Stimulated activated CD8-positive, alpha-beta memory T cell treated with anti-CD3 and anti-CD28 coated beads, Interleukin-12 subunit alpha, Interleukin-12 subunit beta, amount 100 ng/mL, for 24 hours (primary cell): Measurements from ENCODE around the gene SIDT1.

Experiments used
- DNase-seq: peaks from one replicate; pipeline ENCODE4 v3.0.0-alpha.2; 2020; ENCODE audit errors: extremely low read depth

Gene SIDT1

DNA sequence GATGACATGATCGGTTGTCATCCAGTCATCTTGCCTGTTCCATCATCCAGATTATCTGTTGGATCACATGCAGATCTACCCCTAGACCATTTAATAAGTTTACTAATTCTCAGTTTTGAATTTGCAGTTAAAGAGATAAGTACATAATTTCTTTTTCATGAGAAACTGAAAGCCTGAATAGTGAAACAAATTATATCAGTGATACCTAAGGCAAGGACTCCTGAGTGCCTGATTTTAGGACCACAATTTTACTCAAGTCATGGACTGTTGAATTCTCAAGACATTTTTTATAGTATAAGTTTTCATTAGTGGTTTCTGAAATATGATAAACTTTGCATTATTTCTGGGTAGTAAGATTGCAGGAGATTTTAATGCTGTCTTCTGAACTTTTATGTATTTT is 13.2 kb downstream of the SIDT1 start:
- DNase-seq = no peak

DNA sequence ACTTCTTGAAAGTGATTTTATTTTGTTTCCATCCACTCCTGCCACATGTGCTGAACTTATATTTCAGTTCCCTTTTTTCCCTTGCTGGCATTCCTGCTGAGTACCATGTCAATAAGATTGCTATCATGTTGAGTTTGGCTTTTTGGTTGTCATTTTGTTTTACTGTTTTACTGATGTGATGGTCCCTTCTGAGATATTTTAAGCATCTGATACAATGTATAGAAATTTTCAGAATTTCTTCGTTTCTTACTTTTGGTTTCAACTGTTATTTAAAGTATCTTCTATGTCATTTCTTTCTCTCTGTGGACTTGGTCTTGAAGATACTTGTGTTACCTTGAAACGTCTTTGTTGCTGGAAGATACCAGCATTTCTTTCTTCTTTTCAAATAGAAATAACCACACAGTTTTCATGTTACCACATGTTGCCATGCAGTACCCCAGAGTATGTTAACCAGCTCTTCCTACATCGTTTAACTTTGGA is 14.1 kb downstream of the SIDT1 start:
- no peak for DNase-seq

DNA sequence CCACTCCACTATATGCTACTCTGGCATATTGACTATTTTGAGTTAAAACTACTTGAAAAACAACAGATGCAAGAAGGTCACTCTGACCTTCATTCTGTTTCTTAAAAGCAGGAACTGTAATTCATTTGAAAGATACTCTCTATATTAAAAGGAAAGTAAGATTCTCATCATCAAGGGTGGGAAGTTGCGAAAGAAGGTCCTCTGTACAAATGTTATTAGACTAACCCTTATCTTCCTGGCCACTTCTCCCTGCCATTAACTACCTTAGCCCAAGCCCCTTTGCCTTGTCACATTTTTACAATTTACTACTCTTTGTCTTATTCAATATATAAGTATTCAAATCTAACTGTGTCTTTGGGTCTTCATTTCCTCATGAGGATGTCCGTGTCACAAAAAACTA is 16.1 kb downstream of the SIDT1 start:
- DNase-seq = no peak

DNA sequence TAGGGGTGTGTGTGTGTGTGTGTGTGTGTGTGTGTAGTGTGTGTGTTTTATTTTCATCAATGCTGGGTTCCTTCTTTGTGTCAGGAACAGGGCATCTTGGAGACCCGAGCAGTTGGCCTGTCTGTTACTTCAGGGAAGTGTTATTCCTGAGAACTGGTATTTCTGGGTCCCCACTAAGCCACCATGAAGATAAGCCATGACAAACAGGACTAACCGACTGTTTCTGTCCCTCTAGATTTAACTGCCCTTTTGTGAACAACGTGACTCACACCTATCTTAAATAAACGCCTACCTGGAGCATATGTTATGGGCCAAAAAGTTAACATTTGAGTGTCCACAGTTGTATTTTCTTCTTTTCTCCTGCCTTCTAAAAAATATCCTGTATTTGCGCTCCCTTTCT is 19.5 kb downstream of the SIDT1 start:
- no peak for DNase-seq

DNA sequence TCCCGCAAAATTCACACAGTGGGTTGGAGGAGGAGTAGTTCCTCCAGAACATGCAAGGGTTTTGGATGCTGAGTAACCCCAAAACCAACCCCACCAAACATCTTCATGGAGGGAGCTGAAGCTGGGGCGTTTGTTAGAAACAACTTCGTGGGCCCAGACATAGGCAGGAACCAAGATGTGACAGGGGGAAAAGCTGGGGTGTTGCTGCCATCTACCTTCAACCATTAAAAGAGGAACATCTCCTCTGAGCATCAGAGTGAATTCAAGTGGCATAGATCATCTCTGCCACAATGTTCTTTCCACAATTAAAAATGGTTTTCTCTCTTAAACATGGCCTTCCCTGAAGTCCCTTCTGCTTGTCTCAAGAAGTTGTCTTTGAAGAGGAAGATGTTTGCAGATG is 20.5 kb downstream of the SIDT1 start:
- no peak for DNase-seq

DNA sequence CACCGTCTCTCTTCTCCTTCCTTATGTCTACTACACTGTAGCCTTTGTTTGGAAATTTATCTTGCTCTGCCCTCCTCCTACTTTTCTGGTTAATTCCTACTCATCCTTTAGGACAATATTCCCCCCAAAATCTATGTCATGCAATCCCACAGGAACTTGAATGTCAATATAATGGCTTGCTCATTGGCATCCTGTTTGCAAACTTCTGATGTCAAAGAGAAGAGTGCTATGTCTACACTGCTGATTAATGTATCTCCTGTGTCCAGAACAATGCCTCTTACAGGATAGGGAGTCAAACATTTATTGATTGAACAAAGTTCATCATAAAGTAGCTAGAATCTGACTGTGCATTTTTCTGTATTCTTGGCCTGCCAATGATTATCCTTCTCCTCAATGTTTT is 22.8 kb downstream of the SIDT1 start:
- DNase-seq = no peak

DNA sequence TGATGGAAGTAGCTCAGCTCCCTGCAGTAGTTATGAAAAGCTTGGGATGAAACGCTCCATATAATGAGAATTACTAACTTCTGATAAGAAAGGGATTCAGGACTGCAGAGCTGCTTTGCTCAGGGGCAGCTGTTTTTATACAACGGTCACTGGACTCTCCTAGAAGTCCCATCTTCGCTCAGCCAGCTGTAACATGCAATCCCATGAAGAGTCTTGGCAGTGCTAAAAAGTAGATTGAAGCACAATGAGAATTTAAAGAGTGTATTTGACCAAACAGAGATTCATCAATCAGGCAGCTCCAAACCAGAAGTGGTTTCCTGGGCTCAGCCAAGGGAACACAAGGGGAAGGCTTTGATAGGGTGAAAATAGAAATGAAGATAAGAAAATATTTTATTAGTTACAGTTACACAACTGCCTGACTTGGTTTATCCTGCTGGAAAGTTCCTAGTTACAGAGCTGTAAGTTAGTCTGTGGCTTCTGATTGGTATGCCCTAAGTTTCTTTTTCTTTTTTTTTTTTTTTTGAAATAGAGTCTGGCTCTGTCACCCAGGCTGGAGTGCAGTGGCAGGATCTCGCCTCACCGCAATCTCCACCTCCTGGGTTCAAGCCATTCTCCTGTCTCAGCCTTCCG is 24.1 kb downstream of the SIDT1 start:
- DNase-seq = no peak

DNA sequence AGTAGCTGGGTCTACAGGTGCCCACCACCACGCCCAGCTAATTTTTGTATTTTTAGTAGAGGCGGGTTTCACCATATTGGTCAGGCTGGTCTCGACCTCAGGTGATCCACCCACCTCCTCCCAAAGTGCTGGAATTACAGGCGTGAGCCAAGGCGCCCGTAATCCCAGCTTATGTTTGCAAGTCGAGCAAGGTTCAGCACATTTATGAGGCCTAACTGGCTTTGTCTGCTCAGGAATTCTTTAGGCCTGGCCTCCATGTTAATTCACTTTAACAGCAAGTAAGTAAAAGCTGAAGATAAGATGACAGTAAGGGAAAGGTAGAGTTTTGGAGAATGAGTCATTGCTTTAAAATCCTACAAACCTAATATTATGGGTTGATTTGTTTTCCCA is 24.6 kb downstream of the SIDT1 start:
- no peak for DNase-seq

DNA sequence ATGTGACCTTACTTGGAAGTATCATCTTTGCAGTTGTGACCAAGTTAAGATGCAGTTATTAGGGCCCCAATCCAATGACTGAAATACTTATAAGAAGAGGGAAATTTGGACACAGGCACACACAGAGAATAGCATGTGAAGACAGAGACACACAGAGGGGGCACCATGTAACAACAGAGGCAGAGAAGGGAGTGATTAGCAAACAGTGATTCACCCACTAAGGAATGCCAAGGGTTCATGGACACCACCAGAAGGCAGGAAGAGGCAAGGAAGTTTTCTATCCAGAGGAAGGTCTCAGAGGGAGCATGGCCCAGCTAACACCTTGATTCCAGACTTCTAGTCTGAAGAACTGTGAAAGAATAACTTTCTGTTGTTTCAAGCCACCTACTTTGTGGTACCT is 25.0 kb downstream of the SIDT1 start:
- no peak for DNase-seq

DNA sequence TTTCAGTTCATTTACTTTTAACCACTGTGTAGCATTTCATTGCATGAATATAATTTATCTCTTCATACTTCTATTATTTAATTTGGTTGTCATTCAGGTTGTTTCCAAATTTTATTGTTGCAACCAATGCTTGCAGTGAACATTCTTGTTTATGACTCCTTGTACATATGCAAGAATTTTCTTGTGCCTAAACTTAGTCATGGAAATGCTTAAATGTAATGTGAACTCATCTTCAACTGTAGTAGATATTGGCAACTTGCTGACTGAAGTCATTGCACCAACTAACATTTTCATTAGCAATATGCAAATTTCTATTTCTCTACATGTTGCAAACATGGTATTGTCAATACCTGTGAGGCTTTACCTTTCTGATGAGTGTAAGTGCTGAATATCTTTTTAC is 26.7 kb downstream of the SIDT1 start:
- no peak for DNase-seq

DNA sequence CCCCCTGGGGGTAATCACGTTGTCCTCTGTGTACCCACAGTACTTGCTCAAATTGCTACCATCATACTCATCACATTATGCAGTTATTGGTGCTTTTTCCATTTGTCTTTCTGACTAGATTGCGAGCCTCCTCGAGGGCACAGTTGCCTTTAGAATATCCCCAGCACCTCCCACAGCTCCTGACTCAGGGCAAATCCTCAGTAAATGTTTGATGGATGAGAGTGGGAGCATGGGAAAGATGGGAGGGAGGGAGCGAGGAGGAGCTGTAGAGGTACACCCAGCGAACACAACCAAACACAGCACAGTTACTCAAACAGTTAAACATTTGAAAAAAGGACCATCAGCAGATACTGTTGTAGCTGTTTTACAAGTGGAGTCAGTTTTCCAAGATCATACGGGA is 27.9 kb downstream of the SIDT1 start:
- no peak for DNase-seq

DNA sequence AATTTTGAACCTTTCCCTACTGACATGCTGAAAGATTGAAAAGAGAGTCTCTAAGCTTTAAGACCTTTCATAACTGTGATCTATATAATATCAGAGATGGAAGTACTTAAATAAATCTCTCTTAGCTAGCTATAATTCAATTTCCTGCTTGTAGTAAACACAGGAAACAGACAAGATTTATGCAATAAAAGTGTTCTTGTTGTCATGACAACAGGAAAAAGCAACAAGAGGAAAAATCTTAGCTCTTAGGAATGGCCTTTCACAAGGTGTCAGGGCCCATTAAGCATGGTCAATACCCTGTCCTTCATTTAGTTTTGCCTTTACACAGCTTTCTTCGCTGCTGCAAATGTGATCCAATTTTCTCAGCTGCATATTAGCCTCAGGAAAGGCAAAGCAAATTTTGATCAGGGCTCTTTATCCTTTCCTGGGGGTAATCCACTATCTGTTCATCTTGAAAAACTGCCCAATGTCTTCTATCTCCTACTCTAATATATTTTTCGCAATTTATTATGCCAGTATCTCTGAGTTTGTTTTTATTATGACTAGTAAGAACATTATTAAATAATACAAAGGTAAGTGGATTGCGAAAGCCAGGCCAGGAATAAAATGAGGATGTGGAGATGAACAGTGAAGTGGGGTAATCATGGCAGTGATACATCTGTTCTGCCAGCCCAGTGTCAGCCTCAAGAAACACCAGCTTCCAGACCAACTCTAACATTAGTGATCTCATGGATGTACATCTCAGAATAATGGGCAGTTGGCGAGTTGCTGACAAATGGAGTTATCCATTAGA is 28.7 kb downstream of the SIDT1 start:
- no peak for DNase-seq

DNA sequence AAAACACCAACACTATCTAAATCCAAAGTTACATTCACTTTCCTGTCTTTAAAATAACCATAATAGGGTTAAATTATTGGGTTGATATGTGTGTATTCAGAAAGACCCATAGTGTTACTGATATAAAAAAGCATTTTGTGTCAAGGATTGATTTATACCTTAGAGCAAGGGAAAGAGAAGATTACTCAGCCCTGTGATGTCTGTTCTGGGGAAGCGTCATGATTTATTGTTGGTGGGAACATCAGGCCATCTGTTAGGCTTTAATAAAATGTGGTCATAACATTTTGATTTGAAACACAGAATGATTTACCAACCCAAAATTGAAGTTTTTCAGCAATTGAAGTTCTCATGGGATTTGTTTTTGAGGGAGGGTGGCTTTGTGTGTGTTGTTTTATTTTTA is 33.2 kb downstream of the SIDT1 start:
- no peak for DNase-seq

DNA sequence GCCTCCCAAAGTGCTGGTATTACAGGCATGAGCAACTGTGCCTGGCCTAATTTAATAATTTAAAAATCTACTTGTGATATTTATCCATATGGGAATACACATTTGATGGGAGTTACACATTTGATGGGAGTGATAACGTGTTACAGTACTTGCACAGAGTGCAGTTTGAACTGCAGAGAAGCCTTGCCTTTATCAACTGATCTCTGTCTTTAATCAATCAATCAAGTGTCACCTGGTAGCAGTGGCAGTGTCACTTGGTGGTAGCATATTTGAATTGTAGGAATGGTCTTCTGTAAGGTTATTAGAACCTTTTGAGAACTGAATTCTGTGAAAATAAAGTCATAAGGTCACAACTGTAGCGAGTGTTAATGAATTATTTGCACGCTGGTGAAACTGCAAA is 37.8 kb downstream of the SIDT1 start:
- DNase-seq = no peak

DNA sequence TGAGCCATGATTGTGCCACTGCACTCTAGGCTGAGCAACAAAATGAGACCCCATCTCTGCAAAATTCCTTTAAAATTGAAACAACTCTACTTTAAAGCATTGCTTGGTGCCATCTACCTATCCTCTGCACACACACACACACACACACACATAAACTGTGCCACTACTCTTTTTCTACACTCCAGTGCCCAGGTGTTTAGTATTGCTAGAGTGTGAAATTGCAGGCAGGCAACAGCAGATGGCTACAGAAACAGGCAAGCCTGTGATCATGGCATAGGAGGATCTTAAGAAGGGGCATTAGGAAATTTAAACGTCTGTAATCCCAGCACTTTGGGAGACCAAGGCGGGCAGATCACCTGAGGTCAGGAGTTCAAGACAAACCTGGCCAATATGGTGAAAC is 39.0 kb downstream of the SIDT1 start:
- DNase-seq = no peak

DNA sequence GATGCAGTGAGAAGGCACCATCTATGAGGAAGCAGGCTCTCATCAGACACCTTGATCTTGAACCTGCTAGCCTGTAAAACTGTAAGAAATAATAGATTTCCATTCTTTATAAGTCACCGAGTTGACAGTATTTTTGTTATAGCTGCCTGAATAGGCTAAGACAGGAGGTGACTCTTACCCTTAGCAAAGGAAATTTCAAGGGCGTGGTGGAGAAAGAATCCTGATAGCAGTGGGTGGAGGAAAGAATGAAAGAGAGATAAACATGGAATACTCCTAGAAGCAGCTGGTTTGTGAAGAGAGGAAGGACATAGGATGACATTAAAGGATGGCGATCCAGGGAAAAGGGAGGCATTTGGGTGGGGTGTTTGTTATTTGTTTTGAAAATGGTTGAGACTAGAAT is 41.4 kb downstream of the SIDT1 start:
- no peak for DNase-seq

DNA sequence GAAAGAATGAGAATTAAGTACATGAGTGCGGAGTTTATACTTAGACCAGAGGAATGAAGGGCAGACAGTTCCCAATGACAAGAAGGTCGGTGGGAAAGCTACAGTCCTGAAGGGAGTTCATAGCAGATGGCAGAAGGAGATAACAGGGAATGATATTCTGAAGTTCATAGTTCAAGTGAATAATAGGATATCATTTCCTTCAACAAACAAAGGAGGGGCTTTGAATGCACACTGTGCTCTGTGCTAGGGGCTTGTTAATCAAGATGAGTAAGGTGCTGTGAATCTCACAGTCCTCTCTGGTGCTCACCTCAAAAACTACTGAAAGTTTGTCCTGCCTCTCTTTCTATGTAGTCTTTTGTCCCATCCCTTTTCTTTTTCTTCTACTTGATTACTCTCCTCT is 41.9 kb downstream of the SIDT1 start:
- no peak for DNase-seq

DNA sequence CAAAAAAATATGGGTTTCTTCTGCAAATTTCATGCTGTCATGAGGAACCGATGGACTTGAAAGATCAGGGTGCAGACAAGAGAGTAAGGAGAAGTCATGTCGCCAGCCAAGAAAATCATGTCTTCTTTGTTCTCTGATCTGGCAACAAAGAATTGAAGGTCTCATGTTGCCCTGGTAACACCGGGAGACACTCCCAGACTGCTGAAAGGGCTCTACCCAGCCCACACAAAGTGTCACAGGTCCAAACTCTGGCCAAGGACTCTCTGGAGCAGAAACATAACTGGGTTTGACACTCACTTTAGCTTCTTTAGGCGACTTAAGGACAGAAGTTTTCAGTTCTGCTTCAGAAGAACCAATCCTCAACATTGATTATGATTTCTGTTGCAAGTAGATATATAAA is 42.9 kb downstream of the SIDT1 start:
- no peak for DNase-seq

DNA sequence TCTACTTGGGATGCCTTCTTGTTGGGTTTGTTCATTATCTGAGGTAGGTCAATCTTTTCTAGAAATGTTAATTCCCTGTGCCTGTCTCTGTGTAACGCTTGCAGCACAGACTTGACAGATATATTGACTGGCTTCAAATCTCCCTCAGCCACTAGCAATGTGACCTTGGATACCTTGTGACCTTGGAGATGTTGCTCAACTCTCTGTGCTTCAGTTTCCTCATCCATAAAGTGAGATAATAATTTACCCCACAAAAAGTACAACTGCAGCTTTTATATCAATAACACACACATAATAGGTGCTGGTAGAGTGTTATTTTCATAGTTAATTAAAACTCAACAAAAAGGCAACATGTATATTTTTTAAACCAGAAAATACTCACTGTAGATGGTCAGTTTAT is 52.9 kb downstream of the SIDT1 start:
- no peak for DNase-seq

DNA sequence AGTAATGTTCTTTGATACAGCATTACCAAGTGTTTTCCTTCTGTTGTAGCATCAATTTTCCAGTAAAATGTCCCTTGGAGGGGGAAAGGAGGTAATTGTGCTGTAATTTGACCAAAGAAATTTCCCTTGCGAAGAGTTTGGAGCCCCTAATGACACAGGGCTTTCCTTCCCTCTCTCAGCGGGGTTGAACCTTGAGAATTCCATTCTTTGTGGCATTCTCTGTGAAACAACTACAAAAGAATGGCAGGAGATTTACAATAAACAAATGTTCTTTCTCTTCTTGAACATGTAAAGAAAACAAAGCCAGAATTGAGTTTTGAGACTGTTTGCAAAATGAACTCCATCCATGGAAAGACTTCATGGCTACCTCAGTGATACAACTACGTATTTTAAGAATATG is 53.4 kb downstream of the SIDT1 start:
- DNase-seq = no peak

DNA sequence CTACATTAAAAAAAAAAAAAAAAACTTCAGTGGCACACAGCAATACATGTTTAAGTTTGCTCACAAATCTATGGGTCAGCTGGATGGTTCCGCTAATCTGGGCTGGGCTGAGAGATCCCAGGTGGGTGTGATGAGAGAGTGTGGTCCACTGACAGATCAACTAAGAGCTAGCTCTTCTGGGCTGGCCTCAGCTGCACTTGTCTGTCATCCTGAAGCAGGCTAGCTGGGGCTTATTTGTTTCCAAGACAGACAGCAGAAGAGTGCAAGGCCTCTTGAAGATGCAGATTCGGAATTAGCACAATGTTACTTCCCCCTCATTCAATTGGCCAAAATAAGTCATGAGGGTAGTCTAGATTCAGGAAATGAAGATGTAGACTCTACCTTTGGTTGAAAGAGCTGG is 56.5 kb downstream of the SIDT1 start:
- DNase-seq = no peak

DNA sequence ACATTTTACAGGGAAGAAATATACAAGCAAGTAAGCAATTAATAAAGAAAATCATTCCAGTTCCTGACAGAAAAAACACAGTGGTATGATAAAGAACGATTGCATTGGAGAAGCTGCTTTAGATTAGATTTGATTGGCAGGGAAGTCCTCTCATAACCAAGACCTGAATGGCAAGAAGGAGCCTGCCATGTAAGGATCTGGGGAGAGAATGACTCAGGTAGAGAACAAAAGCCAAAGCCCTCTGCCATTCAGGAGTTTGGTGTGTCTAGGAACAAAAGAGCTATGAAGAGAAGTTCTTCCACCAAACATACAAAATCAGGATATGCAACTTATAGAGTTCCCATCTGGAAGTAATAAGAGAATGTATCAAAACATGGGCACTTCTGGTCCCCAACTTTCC is 57.6 kb downstream of the SIDT1 start:
- no peak for DNase-seq

DNA sequence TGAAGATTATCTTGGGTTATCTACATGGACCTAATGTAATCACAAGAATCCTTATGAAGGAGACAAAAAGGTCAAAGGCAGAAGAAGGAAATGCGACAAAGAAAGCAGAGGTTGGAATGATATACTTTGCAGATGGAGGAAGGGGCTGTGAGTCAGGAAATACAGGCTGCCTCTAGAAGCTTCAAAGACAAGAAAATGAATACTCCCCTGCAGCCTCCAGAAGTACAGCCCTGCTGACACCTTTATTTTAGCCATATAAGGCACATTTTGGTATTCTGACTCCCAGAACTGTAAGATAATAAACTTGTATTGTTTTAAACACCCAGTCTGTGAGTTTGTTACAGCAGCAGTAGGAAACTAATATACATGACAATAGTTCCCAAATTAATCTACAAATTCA is 58.6 kb downstream of the SIDT1 start:
- no peak for DNase-seq

DNA sequence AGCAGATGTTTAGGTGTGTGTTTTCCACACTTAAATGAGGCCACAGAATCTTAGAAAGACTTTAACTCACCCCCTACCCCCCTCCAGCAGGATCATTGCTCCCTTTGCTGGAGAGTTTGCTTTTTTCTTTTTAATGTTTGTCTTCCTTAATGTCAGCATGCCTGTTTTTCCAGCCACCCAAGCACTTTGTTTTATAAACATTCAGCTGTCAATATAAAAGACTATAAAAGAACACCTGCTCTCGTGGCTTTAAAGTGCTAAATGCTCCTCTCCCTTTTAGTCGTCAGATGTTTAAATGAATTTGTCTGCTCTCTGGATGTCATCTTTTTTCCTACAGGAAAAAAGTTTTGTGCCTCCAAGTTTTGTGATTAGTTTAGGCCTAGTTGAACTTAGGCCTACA is 61.7 kb downstream of the SIDT1 start:
- no peak for DNase-seq
